A549 (cell line): ENCODE data around the gene SMYD4. TPM values are rescaled to one million over a fixed set of nuclear protein-coding genes. Genes with fewer than 3 reads are reported as not detected.

ENCODE experiments used
- ATAC-seq, 2 experiments: fragments of 200-7000 bp in 1 of 2; fragments of >200 bp in 1 of 2; cut with Nextera tagmentation in 1 of 2; cut with Tn5 transposase in 1 of 2; 3 replicates each; pipeline versions ENCODE4 v1.8.0 to v1.9.1; 2018 to 2020; ENCODE audit warnings: mild to moderate bottlenecking in 1 of 2, moderate library complexity in 1 of 2
- CTCF ChIA-PET: fragments of 300-600 bp; sonication (Branson Sonifier 250); formaldehyde crosslinking; extraction: SDS; loops from one replicate; lab custom pipeline; 2021; ENCODE audit warnings: antibody characterized with exemption, inconsistent platforms; lab: Yijun Ruan, JAX
- POLR2A ChIA-PET: fragments of 350-600 bp; formaldehyde crosslinking; extraction: SDS; loops from one replicate; lab custom pipeline; 2021; ENCODE audit warnings: antibody characterized with exemption, inconsistent platforms; lab: Yijun Ruan, JAX
- DNase-seq, 2 experiments: peaks; one replicate each; pipeline versions ENCODE4 v3.0.0 to v3.0.0-alpha.2; 2011 to 2016; ENCODE audit warnings: low read depth in 1 of 2, low spot score in 1 of 2
- FAIRE-seq: peaks from 2 replicates; lab custom pipeline; 2011; peaks lifted over from hg19 to GRCh38; lab: Jason Lieb, UNC
- H3K27ac ChIP-seq, 2 experiments: fragments of >200 bp; sonication (Bioruptor Twin); formaldehyde crosslinking; 3 replicates each; pipeline ENCODE4 v1.5.1; 2016 to 2017
- H3K4me1 ChIP-seq: fragments of >200 bp; sonication (Bioruptor Twin); formaldehyde crosslinking; 3 replicates; pipeline ENCODE4 v1.6.1; 2016
- H3K4me2 ChIP-seq: fragments of >200 bp; sonication (Bioruptor Twin); formaldehyde crosslinking; 3 replicates; pipeline ENCODE4 v1.6.1; 2016
- H3K4me3 ChIP-seq: fragments of >200 bp; sonication (Bioruptor Twin); formaldehyde crosslinking; 3 replicates; pipeline ENCODE4 v1.5.1; 2016
- H3K9me3 ChIP-seq: fragments of >200 bp; sonication (Bioruptor Twin); formaldehyde crosslinking; 3 replicates; pipeline ENCODE4 v1.6.1; 2016
- BHLHE40 ChIP-seq: IDR thresholded peaks from 2 replicates; pipeline ENCODE4 v1.6.1; 2012; ENCODE audit warnings: low read depth, low read length, inconsistent platforms
- E2F6 ChIP-seq: IDR thresholded peaks from 2 replicates; pipeline ENCODE4 v1.6.1; 2012; ENCODE audit warnings: low read depth, borderline replicate concordance
- EHMT2 ChIP-seq: fragments of 200-600 bp; sonication (generic); IDR thresholded peaks from 2 replicates; pipeline ENCODE4 v1.6.1; 2016; ENCODE audit warnings: antibody characterized with exemption, low read depth, mild to moderate bottlenecking, moderate library complexity
- EP300 ChIP-seq, 2 experiments: fragments of >200 bp; sonication (Bioruptor Twin); formaldehyde crosslinking; IDR thresholded peaks; 2 replicates in 1 of 2; 3 replicates in 1 of 2; pipeline ENCODE4 v1.6.1; 2016 to 2017
- ESRRA ChIP-seq: fragments of 150-350 bp; IDR thresholded peaks from 2 replicates; pipeline ENCODE4 v1.6.1; 2014; ENCODE audit warnings: mild to moderate bottlenecking, low read length, borderline replicate concordance
- HOXA7 ChIP-seq: fragments of 250-450 bp; sonication (Bioruptor Pico); IDR thresholded peaks from 2 replicates; pipeline ENCODE4 v1.5.0; 2020; ENCODE audit warnings: mild to moderate bottlenecking, moderate library complexity
- HOXB13 ChIP-seq: fragments of 250-450 bp; sonication (Bioruptor Pico); IDR thresholded peaks from 2 replicates; pipeline ENCODE4 v1.5.0; 2020; ENCODE audit warnings: low read depth, mild to moderate bottlenecking, moderate library complexity
- JUN ChIP-seq, 2 experiments: fragments of >200 bp; sonication (Bioruptor Twin); formaldehyde crosslinking; IDR thresholded peaks; 2 replicates in 1 of 2; 3 replicates in 1 of 2; pipeline ENCODE4 v1.6.1; 2016 to 2017
- MAFK ChIP-seq: fragments of 450-650 bp; IDR thresholded peaks from 2 replicates; pipeline ENCODE4 v1.6.1; 2014; ENCODE audit not compliant: partially characterized antibody
- MAX ChIP-seq: IDR thresholded peaks from 2 replicates; pipeline ENCODE4 v1.6.1; 2012
- MAZ ChIP-seq: fragments of 150-350 bp; IDR thresholded peaks from 2 replicates; pipeline ENCODE4 v1.6.1; 2014; ENCODE audit warnings: antibody characterized with exemption, low read depth, low read length, borderline replicate concordance
- NPAS2 ChIP-seq: fragments of 250-450 bp; sonication (Bioruptor Pico); IDR thresholded peaks from 2 replicates; pipeline ENCODE4 v1.8.0; 2022; ENCODE audit warnings: mild to moderate bottlenecking, moderate library complexity, borderline replicate concordance
- POLR2A ChIP-seq: IDR thresholded peaks from 2 replicates; pipeline ENCODE4 v1.6.1; 2012; ENCODE audit warnings: mild to moderate bottlenecking, low read length
- RARB ChIP-seq: fragments of 250-450 bp; sonication (Bioruptor Pico); IDR thresholded peaks from 2 replicates; pipeline ENCODE4 v1.8.0; 2021; ENCODE audit warnings: mild to moderate bottlenecking, moderate library complexity
- RNF2 ChIP-seq: fragments of 200-600 bp; sonication (generic); IDR thresholded peaks from 2 replicates; pipeline ENCODE4 v1.6.1; 2016; ENCODE audit warnings: low read depth, mild to moderate bottlenecking, antibody characterized with exemption, moderate library complexity, borderline replicate concordance
- SMC3 ChIP-seq: fragments of >200 bp; sonication (Bioruptor Twin); formaldehyde crosslinking; IDR thresholded peaks from 3 replicates; pipeline ENCODE4 v1.6.1; 2018; ENCODE audit warnings: inconsistent platforms
- TFCP2L1 ChIP-seq: fragments of 250-450 bp; sonication (Bioruptor Pico); IDR thresholded peaks from 2 replicates; pipeline ENCODE4 v1.5.0; 2021; ENCODE audit warnings: mild to moderate bottlenecking
- TP53 ChIP-seq: fragments of 250-450 bp; sonication (Bioruptor Pico); IDR thresholded peaks from 2 replicates; pipeline ENCODE4 v1.5.0; 2021; ENCODE audit warnings: mild to moderate bottlenecking, moderate library complexity
- ZC3H11A ChIP-seq: fragments of 450-650 bp; IDR thresholded peaks from 2 replicates; pipeline ENCODE4 v1.6.1; 2014; ENCODE audit warnings: antibody characterized with exemption, mild to moderate bottlenecking
- ZNF302 ChIP-seq: fragments of 250-450 bp; sonication (Bioruptor Pico); IDR thresholded peaks from 2 replicates; pipeline ENCODE4 v1.9.0; 2021; ENCODE audit warnings: inconsistent platforms, mild to moderate bottlenecking, moderate library complexity
- WGBS: methylation state at CpG from one replicate; pipeline ENCODE4 v1.1.6; 2017; ENCODE audit errors: missing lambda C conversion rate; 5-methylcytosine and 5-hydroxymethylcytosine counted together
- polyA plus RNA-seq, 4 experiments: library from polyadenylated mRNA; depleted of rRNA in 3 of 4; stranded (reverse); fragments of >200 nt; fragmentation: RNase III in 1 of 4; extraction: RNeasy Plus Mini Kit Qiagen cat#74134 plus additional on column Dnase treatment in 1 of 4; gene quantifications; 2 replicates in 3 of 4; 3 replicates in 1 of 4; pipeline ENCODE4 v1.2.3, GENCODE V29; 2011 to 2017
- TF ChIP-seq, protein P1 (sequence below): fragments of >200 bp; sonication (Bioruptor Twin); formaldehyde crosslinking; IDR thresholded peaks from 3 replicates; pipeline ENCODE4 v1.5.1; 2016

The SMYD4 gene
- polyA plus RNA-seq, 2 of the 4 experiments (the other 2 are of a cell fraction) = 11.1 to 12.1 TPM

- no peak overlapping the region for H3K4me3 ChIP-seq
- DNase-seq (peak; percentile 61 to 78), ATAC-seq (peak; percentile 79), FAIRE-seq (no peak)
- H3K9me3 ChIP-seq = no peaks in the 10 kb centered on the region
- H3K4me2 ChIP-seq = peak overlapping the region; percentile 59
- ChIA-PET POLR2A (interaction anchor here (0.5 to 1.3 kb wide), 6 partner anchors 9 to 142 kb away, joined by 3 to 10 read pairs (median 6); partner anchors contain the start of gene SLC43A2), CTCF (interaction anchor here (0.7 to 28.6 kb wide), 12 partner anchors 8 to 96 kb away, joined by 3 to 591 read pairs (median 4); partner anchors contain the start of genes SERPINF1 and WDR81)
- H3K27ac ChIP-seq = peak overlapping the region; percentile 60 to 83
- 21% methylated on average over 21 of the region's 21 CpGs for WGBS
- peaks cover 11% of the 10 kb centered on the region for H3K4me1 ChIP-seq
- TF ChIP-seq MAX (peak; percentile 22; the same call in 1 of the 2 replicates), EHMT2 (no peak), HOXB13 (CRISPR knock-in tag) (0 out of 2 replicates have a peak, but pooled peaks have one; percentile 16), E2F6 (peak; percentile 44; the same call in 1 of the 2 replicates), RARB (0 out of 2 replicates have a peak, but pooled peaks have one; percentile 40)
These were observed 59.8 kb downstream of the SMYD4 start for GRCh38 chr17:1769822-1770477.

DNA sequence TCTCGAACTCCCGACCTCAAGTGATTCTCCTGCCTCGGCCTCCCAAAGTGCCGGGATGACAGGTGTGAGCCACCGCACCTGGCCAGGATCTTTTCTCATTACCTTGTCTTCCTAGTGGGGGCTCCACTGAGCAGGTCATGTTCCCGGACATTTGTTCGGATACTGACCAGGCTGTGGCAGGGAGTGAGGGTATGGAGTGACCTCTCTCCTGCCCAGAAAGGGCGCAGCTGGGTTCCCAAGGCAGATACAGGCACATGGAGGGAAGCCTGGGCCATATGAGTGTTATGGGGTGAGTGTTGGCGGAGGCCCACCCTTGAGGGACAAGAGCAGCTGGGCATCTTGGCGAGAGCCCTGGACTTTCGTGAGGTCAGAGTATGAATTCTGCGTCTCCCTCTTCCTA is 62.3 kb downstream of the SMYD4 start:
- WGBS = 96% methylated on average over 12 of the region's 12 CpGs
- ATAC-seq = no peak
- no peak for FAIRE-seq
- Histone ChIP-seq H3K9me3 (no peaks in the 10 kb centered on the region), H3K4me3 (no peak overlapping the region), H3K4me2 (no peak overlapping the region), H3K4me1 (peaks cover 24% of the 10 kb centered on the region), H3K27ac (no peak overlapping the region)
- ChIA-PET CTCF (interaction anchor here (1.0 to 28.6 kb wide), 5 partner anchors 9 to 193 kb away, joined by 3 to 591 read pairs (median 6); partner anchors contain the start of gene WDR81), POLR2A (no interaction called here)
- DNase-seq = no peak
- no peak for TF ChIP-seq SMC3
- TF ChIP-seq, protein P1, sequence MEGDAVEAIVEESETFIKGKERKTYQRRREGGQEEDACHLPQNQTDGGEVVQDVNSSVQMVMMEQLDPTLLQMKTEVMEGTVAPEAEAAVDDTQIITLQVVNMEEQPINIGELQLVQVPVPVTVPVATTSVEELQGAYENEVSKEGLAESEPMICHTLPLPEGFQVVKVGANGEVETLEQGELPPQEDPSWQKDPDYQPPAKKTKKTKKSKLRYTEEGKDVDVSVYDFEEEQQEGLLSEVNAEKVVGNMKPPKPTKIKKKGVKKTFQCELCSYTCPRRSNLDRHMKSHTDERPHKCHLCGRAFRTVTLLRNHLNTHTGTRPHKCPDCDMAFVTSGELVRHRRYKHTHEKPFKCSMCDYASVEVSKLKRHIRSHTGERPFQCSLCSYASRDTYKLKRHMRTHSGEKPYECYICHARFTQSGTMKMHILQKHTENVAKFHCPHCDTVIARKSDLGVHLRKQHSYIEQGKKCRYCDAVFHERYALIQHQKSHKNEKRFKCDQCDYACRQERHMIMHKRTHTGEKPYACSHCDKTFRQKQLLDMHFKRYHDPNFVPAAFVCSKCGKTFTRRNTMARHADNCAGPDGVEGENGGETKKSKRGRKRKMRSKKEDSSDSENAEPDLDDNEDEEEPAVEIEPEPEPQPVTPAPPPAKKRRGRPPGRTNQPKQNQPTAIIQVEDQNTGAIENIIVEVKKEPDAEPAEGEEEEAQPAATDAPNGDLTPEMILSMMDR = 0 out of 3 replicates have a peak, but pooled peaks have one; percentile 12

DNA sequence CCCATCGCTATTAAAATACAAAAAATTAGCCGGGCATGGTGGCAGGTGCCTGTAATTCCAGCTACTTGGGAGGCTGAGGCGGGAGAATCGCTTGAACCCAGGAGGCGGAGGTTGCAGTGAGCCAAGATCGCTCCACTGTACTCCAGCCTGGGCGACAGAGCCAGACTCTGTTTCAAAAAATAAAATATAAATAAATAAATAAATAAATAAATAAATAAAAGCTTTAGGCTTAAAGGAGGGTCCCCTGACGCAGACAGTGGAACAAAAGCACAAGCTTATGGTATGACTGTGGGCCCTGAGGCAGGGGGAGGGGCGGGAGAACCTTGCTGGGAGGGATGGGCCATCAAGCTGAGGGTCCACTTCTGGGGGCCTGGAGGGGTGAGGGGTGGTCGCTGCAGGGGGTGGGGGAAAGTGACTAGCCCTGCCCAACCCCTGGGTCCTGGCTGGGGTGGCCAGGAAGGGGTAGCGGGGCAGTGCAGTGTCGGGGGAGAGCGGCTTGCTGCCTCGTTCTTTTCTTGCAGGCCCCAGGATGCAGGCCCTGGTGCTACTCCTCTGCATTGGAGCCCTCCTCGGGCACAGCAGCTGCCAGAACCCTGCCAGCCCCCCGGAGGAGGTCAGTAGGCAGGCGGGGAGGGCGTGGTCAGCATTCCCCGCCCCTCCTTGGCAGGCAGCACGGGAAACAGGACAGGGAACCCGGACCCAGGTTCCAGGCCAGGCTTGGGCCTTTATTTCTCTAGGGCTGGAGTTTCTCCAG is 63.1 kb downstream of the SMYD4 start:
- Histone ChIP-seq H3K4me1 (peaks cover 31% of the 10 kb centered on the region), H3K27ac (peak overlapping the region in 1 of 2 experiments; percentile 32; a peak in 1 of 6 replicates), H3K4me3 (no peak overlapping the region), H3K4me2 (no peak overlapping the region), H3K9me3 (no peaks in the 10 kb centered on the region)
- FAIRE-seq (no peak), DNase-seq (no peak), ATAC-seq (no peak)
- TF ChIP-seq NPAS2 (CRISPR knock-in tag) = no peak
- peak; percentile 41 for TF ChIP-seq ZC3H11A
- TF ChIP-seq HOXA7 = no peak
- ChIA-PET POLR2A (no interaction called here), CTCF (interaction anchor here (0.6 to 28.6 kb wide), 10 partner anchors 8 to 507 kb away, joined by 3 to 591 read pairs (median 5); partner anchors contain the start of gene WDR81)
- whole genome bisulfite sequencing = 82% methylated on average over 20 of the region's 21 CpGs

- TF ChIP-seq BHLHE40 (no peak), EP300 (IDR thresholded peaks at IDR 0.05) (no peak), RNF2 (no peak), TFCP2L1 (CRISPR knock-in tag) (no peak), TP53 (CRISPR knock-in tag) (no peak), MAZ (no peak), JUN (IDR thresholded peaks at IDR 0.05) (no peak), MAX (no peak), ZNF302 (CRISPR knock-in tag) (no peak), POLR2A (no peak), NPAS2 (CRISPR knock-in tag) (no peak), MAFK (no peak), ESRRA (no peak)
- TF ChIP-seq, protein P1 = no peak
- ChIA-PET CTCF (interaction anchor here (0.6 to 28.6 kb wide), 10 partner anchors 9 to 506 kb away, joined by 3 to 591 read pairs (median 4); partner anchors contain the start of gene WDR81), POLR2A (no interaction called here)
- no peak overlapping the region for H3K27ac ChIP-seq
- peaks cover 31% of the 10 kb centered on the region for H3K4me1 ChIP-seq
- H3K4me3 ChIP-seq = no peak overlapping the region
- 89% methylated on average over 3 of the region's 3 CpGs for WGBS
- no peak overlapping the region for H3K4me2 ChIP-seq
- ATAC-seq (no peak), DNase-seq (no peak), FAIRE-seq (no peak)
- H3K9me3 ChIP-seq = no peaks in the 10 kb centered on the region
These were observed 64.1 kb downstream of the SMYD4 start for GRCh38 chr17:1765576-1765975.
